HG02759 (cell line): ENCODE measurements around the gene SIM2.

Experiments used
- ATAC-seq: cut with Tn5 transposase; IDR thresholded peaks from one replicate; pipeline ENCODE4 v1.9.1; 2021; ENCODE audit warnings: mild to moderate bottlenecking, moderate library complexity; ENCODE audit not compliant: unreplicated experiment

Gene SIM2

GRCh38 chr21:36759348-36760083, 60.6 kb downstream of the SIM2 start:
- no peak for ATAC-seq

- ATAC-seq: no peak
Measured at GRCh38 chr21:36761685-36762084, 62.8 kb downstream of the SIM2 start.

GRCh38 chr21:36762642-36763041, 63.7 kb downstream of the SIM2 start:
- no peak for ATAC-seq

- ATAC-seq: no peak
Measured at GRCh38 chr21:36763305-36763704, 64.4 kb downstream of the SIM2 start.

GRCh38 chr21:36765229-36765628, 66.3 kb downstream of the SIM2 start:
- ATAC-seq: no peak

GRCh38 chr21:36766511-36766910, 67.6 kb downstream of the SIM2 start:
- no peak for ATAC-seq

- no peak for ATAC-seq
Measured at GRCh38 chr21:36767096-36767495, 68.2 kb downstream of the SIM2 start.

- no peak for ATAC-seq
Measured at GRCh38 chr21:36768496-36768895, 69.6 kb downstream of the SIM2 start.

- no peak for ATAC-seq
Measured at GRCh38 chr21:36769051-36769839, 70.3 kb downstream of the SIM2 start.

- no peak for ATAC-seq
Measured at GRCh38 chr21:36773117-36773516, 74.2 kb downstream of the SIM2 start.

GRCh38 chr21:36773995-36774394, 75.1 kb downstream of the SIM2 start:
- ATAC-seq: no peak

GRCh38 chr21:36776981-36777617, 78.2 kb downstream of the SIM2 start:
- ATAC-seq: no peak

GRCh38 chr21:36780861-36781260, 81.9 kb downstream of the SIM2 start:
- ATAC-seq: no peak

GRCh38 chr21:36783612-36784374, 84.9 kb downstream of the SIM2 start:
- ATAC-seq: no peak

- ATAC-seq: no peak
Measured at GRCh38 chr21:36784947-36785346, 86.0 kb downstream of the SIM2 start.

- no peak for ATAC-seq
Measured at GRCh38 chr21:36785615-36786014, 86.7 kb downstream of the SIM2 start.

GRCh38 chr21:36786186-36786585, 87.3 kb downstream of the SIM2 start:
- ATAC-seq: no peak

GRCh38 chr21:36788120-36788638, 89.3 kb downstream of the SIM2 start:
- ATAC-seq: no peak

GRCh38 chr21:36790616-36791015, 91.7 kb downstream of the SIM2 start:
- ATAC-seq: no peak

GRCh38 chr21:36791180-36791579, 92.3 kb downstream of the SIM2 start:
- no peak for ATAC-seq
